ENCODE measurements around the gene FFAR3. TPM values are rescaled to one million over a fixed set of nuclear protein-coding genes. Genes with fewer than 3 reads are reported as not detected.

FFAR3 gene
- total and polyA plus RNA-seq, 2 experiments from 2014 or later = 0.21 TPM; not detected in 1

GRCh38 chr19:35322014-35322413 lies 36.2 kb upstream of the FFAR3 start:
- H3K4me1 ChIP-seq (ENCODE audit: low read depth) = no peaks in the 10 kb centered on the region
- no peaks in the 10 kb centered on the region for H3K27me3 ChIP-seq
- no peak for TF ChIP-seq CTCF (IDR thresholded peaks at IDR 0.05; ENCODE audit: low read depth, low read length)
- H3K4me3 ChIP-seq = no peak overlapping the region
- no peak for DNase-seq (ENCODE audit: low read depth in 1 of 2, low spot score in 1 of 2)
- H3K27ac ChIP-seq = no peak overlapping the region
- no peaks in the 10 kb centered on the region for H3K9me3 ChIP-seq (ENCODE audit: low read depth)
- no peaks in the 10 kb centered on the region for H3K36me3 ChIP-seq

- H3K4me3 ChIP-seq = no peak overlapping the region
- no peaks in the 10 kb centered on the region for H3K9me3 ChIP-seq (ENCODE audit: low read depth)
- no peak for DNase-seq (ENCODE audit: low read depth in 1 of 2, low spot score in 1 of 2)
- no peaks in the 10 kb centered on the region for H3K4me1 ChIP-seq (ENCODE audit: low read depth)
- no peaks in the 10 kb centered on the region for H3K36me3 ChIP-seq
- H3K27me3 ChIP-seq = no peaks in the 10 kb centered on the region
- no peak overlapping the region for H3K27ac ChIP-seq
- peak; percentile 30 for TF ChIP-seq CTCF (IDR thresholded peaks at IDR 0.05; ENCODE audit: low read depth, low read length)
These were observed 30.6 kb upstream of the FFAR3 start for GRCh38 chr19:35327642-35328041.

- no peak for TF ChIP-seq CTCF (IDR thresholded peaks at IDR 0.05; ENCODE audit: low read depth, low read length)
- Histone ChIP-seq H3K4me1 (ENCODE audit: low read depth) (no peaks in the 10 kb centered on the region), H3K27ac (no peak within 1 kb of the TSS), H3K27me3 (no peaks in the 10 kb centered on the region), H3K4me3 (no peak within 1 kb of the TSS), H3K36me3 (no peaks in the 10 kb centered on the region), H3K9me3 (ENCODE audit: low read depth) (no peaks in the 10 kb centered on the region)
- DNase-seq (ENCODE audit: low read depth in 1 of 2, low spot score in 1 of 2) = no peak
These were observed 29.4 kb upstream of the FFAR3 start, which contains the start of gene CD22 for GRCh38 chr19:35328851-35329285. Gene CD22 (plus strand): TSS chr19:35329187. CDS start chr19:35332041, 2,854 bp downstream.

GRCh38 chr19:35329323-35329722 lies 28.9 kb upstream of the FFAR3 start:
- Histone ChIP-seq H3K36me3 (no peaks in the 10 kb centered on the region), H3K9me3 (ENCODE audit: low read depth) (no peaks in the 10 kb centered on the region)
- TF ChIP-seq CTCF (IDR thresholded peaks at IDR 0.05; ENCODE audit: low read depth, low read length) = no peak

GRCh38 chr19:35330475-35330874 lies 27.8 kb upstream of the FFAR3 start:
- no peak for TF ChIP-seq CTCF (IDR thresholded peaks at IDR 0.05; ENCODE audit: low read depth, low read length)
- Histone ChIP-seq H3K36me3 (no peaks in the 10 kb centered on the region), H3K27me3 (no peaks in the 10 kb centered on the region), H3K27ac (no peak overlapping the region), H3K4me3 (no peak overlapping the region), H3K4me1 (ENCODE audit: low read depth) (no peaks in the 10 kb centered on the region), H3K9me3 (ENCODE audit: low read depth) (no peaks in the 10 kb centered on the region)
- no peak for DNase-seq (ENCODE audit: low read depth in 1 of 2, low spot score in 1 of 2)

More at GRCh38 chr19:35329323-35329722, 28.9 kb upstream of the FFAR3 start:
- Histone ChIP-seq H3K27me3 (no peaks in the 10 kb centered on the region), H3K27ac (no peak overlapping the region), H3K4me3 (no peak overlapping the region), H3K4me1 (ENCODE audit: low read depth) (no peaks in the 10 kb centered on the region)
- DNase-seq (ENCODE audit: low read depth in 1 of 2, low spot score in 1 of 2) = no peak
